Gastrocnemius medialis (tissue), 4 donors: ENCODE measurements around the gene HMGA1.

Experiments used
- CTCF ChIP-seq, 5 experiments: fragments of 450-650 bp in 3 of 5; fragments of 200-600 bp in 2 of 5; sonication (generic) in 2 of 5; IDR thresholded peaks in 4 of 5; conservative IDR thresholded peaks in 1 of 5; 1 replicate in 4 of 5; 2 replicates in 1 of 5; pipeline ENCODE4 v1.5.1; 2016 to 2019; ENCODE audit warnings: antibody characterized with exemption in 5 of 5, mild to moderate bottlenecking in 3 of 5, moderate library complexity in 3 of 5
- POLR2A ChIP-seq, 2 donors: fragments of 450-650 bp; IDR thresholded peaks; one replicate each; pipeline ENCODE4 v1.6.1; 2017; ENCODE audit warnings: antibody characterized with exemption in 2 of 2, mild to moderate bottlenecking in 2 of 2, moderate library complexity in 2 of 2

DNA sequence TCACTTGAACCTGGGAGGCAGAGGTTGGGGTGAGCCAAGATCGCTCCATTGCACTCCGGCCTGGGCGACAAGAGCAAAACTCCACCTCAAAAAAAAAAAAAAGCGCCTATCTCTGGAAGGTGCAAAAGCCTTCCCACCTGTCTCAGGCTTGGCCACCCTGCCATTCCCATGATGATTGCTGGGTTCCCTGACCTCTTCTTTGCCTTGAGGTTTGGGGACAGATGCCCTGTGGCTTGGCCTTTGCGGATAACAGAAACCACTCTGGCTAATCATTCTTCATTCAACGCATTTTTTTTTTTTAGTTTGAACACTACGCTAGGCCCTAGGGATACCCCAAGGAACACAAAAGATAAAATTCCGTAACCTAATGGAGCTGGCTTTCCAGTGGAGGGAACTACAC is 6.8 kb upstream of the HMGA1 start:
- TF ChIP-seq CTCF (IDR thresholded peaks at IDR 0.05 in 4 of 5, conservative IDR thresholded peaks at IDR 0.05 in 1 of 5) (no peak), POLR2A (IDR thresholded peaks at IDR 0.05) (no peak)
